ENCODE data around the gene VSX1. TPM values are rescaled to one million over a fixed set of nuclear protein-coding genes. Genes with fewer than 3 reads are reported as not detected.

The VSX1 gene
- polyA plus RNA-seq, 1 of the 3 experiments (the other 2 are of a cell fraction) = not detected

- Histone ChIP-seq H3F3A (replicated peaks; ENCODE audit: insufficient read depth) (no peaks in the 10 kb centered on the region), H3K4me2 (no peak overlapping the region), H3K9ac (no peak overlapping the region), H3K4me1 (ENCODE audit: control insufficient read depth in 1 of 2, insufficient read depth in 2 of 2, low read depth in 1 of 2, low read length in 1 of 2) (peaks cover 0 to 15% of the 10 kb centered on the region in 2 experiments; a peak in 1 of 4 replicates), H3K36me3 (replicated peaks in 1 of 2; ENCODE audit: control insufficient read depth in 1 of 2, insufficient read depth in 2 of 2, low read length in 1 of 2) (no peaks in the 10 kb centered on the region), H3K4me3 (ENCODE audit: low read depth in 2 of 2, low read length in 1 of 2) (no peak overlapping the region), H3K9me3 (no peaks in the 10 kb centered on the region), H3K27ac (ENCODE audit: low read depth in 2 of 2, low read length in 1 of 2) (no peak overlapping the region), H3K27me3 (ENCODE audit: insufficient read depth) (peaks cover 60% of the 10 kb centered on the region), H2AFZ (ENCODE audit: low read depth) (no peak overlapping the region), H3K9me2 (no peaks in the 10 kb centered on the region), H3K79me2 (ENCODE audit: insufficient read depth) (no peaks in the 10 kb centered on the region), H4K20me1 (ENCODE audit: insufficient read depth) (no peaks in the 10 kb centered on the region)
- DNase-seq = no peak
- WGBS (ENCODE audit: low lambda C conversion rate) = 50% methylated on average over 4 of the region's 8 CpGs
- POLR2A ChIA-PET = no interaction called here
- CTCF ChIA-PET = interaction anchor here (0.8 to 1.8 kb wide), 2 partner anchors 18 to 66 kb away, joined by 4 to 6 read pairs; no protein-coding TSS in a partner anchor
- TF ChIP-seq POLR2AphosphoS5 (IDR thresholded peaks at IDR 0.05; ENCODE audit: low read depth, low read length) = no peak
- TF ChIP-seq ELF1 (IDR thresholded peaks at IDR 0.05) = no peak
- TF ChIP-seq MXI1 (IDR thresholded peaks at IDR 0.05; ENCODE audit: low read depth, low read length) = no peak
- no peak for TF ChIP-seq FOXM1 (IDR thresholded peaks at IDR 0.05; ENCODE audit: low read depth)
- no peak for TF ChIP-seq TEAD4 (IDR thresholded peaks at IDR 0.05; ENCODE audit: borderline replicate concordance, insufficient read depth)
- TF ChIP-seq EP300 (IDR thresholded peaks at IDR 0.05; ENCODE audit: borderline replicate concordance in 1 of 2, low read depth in 1 of 2, low read length in 1 of 2) = no peak
- TF ChIP-seq PBX3 (IDR thresholded peaks at IDR 0.05) = no peak
- no peak for TF ChIP-seq TAF1 (IDR thresholded peaks at IDR 0.05; ENCODE audit: borderline replicate concordance, low read depth, low read length)
- TF ChIP-seq GABPA (IDR thresholded peaks at IDR 0.05; ENCODE audit: low read depth) = no peak
- no peak for TF ChIP-seq SMC3 (IDR thresholded peaks at IDR 0.05; ENCODE audit: low read depth, low read length)
- no peak for TF ChIP-seq TCF12 (IDR thresholded peaks at IDR 0.05)
- no peak for TF ChIP-seq NRF1 (IDR thresholded peaks at IDR 0.05; ENCODE audit: low read depth, low read length)
- TF ChIP-seq RAD21 (IDR thresholded peaks at IDR 0.05; ENCODE audit: low read length) = no peak
- TF ChIP-seq ZBTB33 (IDR thresholded peaks at IDR 0.05; ENCODE audit: borderline replicate concordance, low read depth) = no peak
Observed at GRCh38 chr20:25059866-25060465, 22.0 kb downstream of the VSX1 start.

Measured in SK-N-SH (cell line).